CD14-positive monocyte (primary cell): ENCODE data around the gene BAZ2B. TPM values are rescaled to one million over a fixed set of nuclear protein-coding genes. Genes with fewer than 3 reads are reported as not detected.
A peak's percentile ranks its signal among the peaks of the same experiment; 100 is the strongest.

Experiments
- DNase-seq, 3 donors: peaks; one replicate each; pipeline ENCODE4 v3.0.0-alpha.2; 2011 to 2022
- H2AFZ ChIP-seq: 2 replicates; pipeline ENCODE4 v1.6.0; 2012; ENCODE audit warnings: mild to moderate bottlenecking, low read depth, low read length, inconsistent platforms; ENCODE audit not compliant: insufficient read depth, poor library complexity, severe bottlenecking
- H3K27ac ChIP-seq, 2 donors: 1 replicate in 1 of 2; 2 replicates in 1 of 2; pipeline ENCODE4 v1.5.1; 2012 to 2013; ENCODE audit warnings: low read length in 2 of 2, control low read depth in 1 of 2, inconsistent platforms in 1 of 2, low read depth in 1 of 2, mild to moderate bottlenecking in 1 of 2
- H3K27me3 ChIP-seq, 2 donors: one replicate each; pipeline versions ENCODE4 v1.6.0 to v1.6.1; 2011 to 2013; ENCODE audit warnings: low read length in 2 of 2; ENCODE audit not compliant: control insufficient read depth in 2 of 2, insufficient read depth in 2 of 2
- H3K36me3 ChIP-seq, 2 donors: replicated peaks in 1 of 2; 1 replicate in 1 of 2; 2 replicates in 1 of 2; pipeline versions ENCODE4 v1.5.1 to v1.6.1; 2012 to 2013; ENCODE audit warnings: low read length in 2 of 2, control low read depth in 1 of 2, inconsistent platforms in 1 of 2, mild to moderate bottlenecking in 1 of 2; ENCODE audit not compliant: insufficient read depth in 2 of 2, control insufficient read depth in 1 of 2
- H3K4me1 ChIP-seq, 2 donors: 1 replicate in 1 of 2; 2 replicates in 1 of 2; pipeline versions ENCODE4 v1.5.1 to v1.6.1; 2012 to 2013; ENCODE audit warnings: low read length in 2 of 2, control low read depth in 1 of 2, inconsistent platforms in 1 of 2, mild to moderate bottlenecking in 1 of 2, moderate library complexity in 1 of 2; ENCODE audit not compliant: insufficient read depth in 2 of 2, control insufficient read depth in 1 of 2
- H3K4me2 ChIP-seq: replicated peaks from 2 replicates; pipeline ENCODE3; 2012; ENCODE audit warnings: low read length, moderate library complexity, mild to moderate bottlenecking; ENCODE audit not compliant: poor library complexity, severe bottlenecking; ENCODE audit errors: extremely low read depth
- H3K4me3 ChIP-seq, 3 experiments: fragments of 200-600 bp in 1 of 3; sonication (generic) in 1 of 3; replicated peaks in 1 of 3; 1 replicate in 2 of 3; 2 replicates in 1 of 3; pipeline ENCODE4 v1.5.1; 2011 to 2013; ENCODE audit warnings: low read length in 3 of 3, mild to moderate bottlenecking in 3 of 3, control low read depth in 2 of 3, low read depth in 2 of 3, inconsistent platforms in 1 of 3, moderate library complexity in 1 of 3
- H3K79me2 ChIP-seq: 2 replicates; pipeline ENCODE4 v1.6.0; 2012; ENCODE audit warnings: mild to moderate bottlenecking, control low read depth, inconsistent platforms, low read length, moderate library complexity; ENCODE audit not compliant: insufficient read depth
- H3K9ac ChIP-seq: 2 replicates; pipeline ENCODE4 v1.6.0; 2017; ENCODE audit warnings: low read length, mild to moderate bottlenecking; ENCODE audit not compliant: insufficient read depth, poor library complexity, severe bottlenecking
- H3K9me3 ChIP-seq, 2 donors: replicated peaks in 1 of 2; 1 replicate in 1 of 2; 2 replicates in 1 of 2; pipeline versions ENCODE4 v1.5.1 to v1.6.1; 2012 to 2013; ENCODE audit warnings: low read length in 2 of 2, control low read depth in 1 of 2; ENCODE audit not compliant: control insufficient read depth in 1 of 2, insufficient read depth in 1 of 2
- H4K20me1 ChIP-seq: 2 replicates; pipeline ENCODE4 v1.6.0; 2012; ENCODE audit warnings: mild to moderate bottlenecking, low read length, control low read depth, moderate library complexity; ENCODE audit not compliant: insufficient read depth
- H3K27ac Mint-ChIP-seq, 7 donors: one replicate each; pipeline ENCODE4 v1.8.0; 2020; ENCODE audit warnings: mild to moderate bottlenecking in 7 of 7, mixed read lengths in 7 of 7, moderate library complexity in 6 of 7, inconsistent platforms in 2 of 7
- H3K27me3 Mint-ChIP-seq, 3 donors: one replicate each; pipeline ENCODE4 v1.8.0; 2021 to 2022; ENCODE audit warnings: low read depth in 3 of 3, mild to moderate bottlenecking in 3 of 3, mixed read lengths in 3 of 3, moderate library complexity in 3 of 3, inconsistent platforms in 1 of 3
- H3K36me3 Mint-ChIP-seq, 2 donors: one replicate each; pipeline ENCODE4 v1.8.0; 2020; ENCODE audit warnings: mixed read lengths in 2 of 2, inconsistent platforms in 1 of 2, mild to moderate bottlenecking in 1 of 2
- H3K4me1 Mint-ChIP-seq: one replicate; pipeline ENCODE4 v1.8.0; 2020; ENCODE audit warnings: mild to moderate bottlenecking, mixed read lengths
- H3K4me3 Mint-ChIP-seq, 2 donors: one replicate each; pipeline ENCODE4 v1.8.0; 2020; ENCODE audit warnings: mild to moderate bottlenecking in 2 of 2, mixed read lengths in 2 of 2, moderate library complexity in 1 of 2
- H3K9me3 Mint-ChIP-seq, 7 donors: one replicate each; pipeline ENCODE4 v1.8.0; 2020 to 2022; ENCODE audit warnings: mixed read lengths in 7 of 7, mild to moderate bottlenecking in 6 of 7, moderate library complexity in 6 of 7, inconsistent platforms in 2 of 7
- WGBS: methylation state at CpG from one replicate; pipeline ENCODE4 v1.1.5; 2013; ENCODE audit warnings: missing lambda C conversion rate; ENCODE audit not compliant: insufficient coverage; 5-methylcytosine and 5-hydroxymethylcytosine counted together
- intact Hi-C, 2 donors: fragments of 100-400 bp; cut with micrococcal nuclease; formaldehyde crosslinking; loops; one replicate each; pipeline versions ENCODE4 v1.15.0 to v1.15.1; 2023
- polyA plus RNA-seq, 3 donors: library from polyadenylated mRNA; depleted of rRNA in 1 of 3; unstranded in 2 of 3; stranded (reverse) in 1 of 3; fragments of 300-500 nt in 2 of 3; fragments of >200 nt in 1 of 3; fragmentation: Illumina TruSeq in 2 of 3; gene quantifications; 1 replicate in 2 of 3; 2 replicates in 1 of 3; pipeline ENCODE4 v1.2.3, GENCODE V29; 2012 to 2021
- TF ChIP-seq, protein P1 (sequence below): fragments of 200-600 bp; IDR thresholded peaks from one replicate; pipeline ENCODE4 v1.8.0; 2022; ENCODE audit warnings: antibody characterized with exemption, mild to moderate bottlenecking

The BAZ2B gene
- polyA plus RNA-seq, 3 donors = 12.9 to 34.2 (median 31.6) TPM

DNA sequence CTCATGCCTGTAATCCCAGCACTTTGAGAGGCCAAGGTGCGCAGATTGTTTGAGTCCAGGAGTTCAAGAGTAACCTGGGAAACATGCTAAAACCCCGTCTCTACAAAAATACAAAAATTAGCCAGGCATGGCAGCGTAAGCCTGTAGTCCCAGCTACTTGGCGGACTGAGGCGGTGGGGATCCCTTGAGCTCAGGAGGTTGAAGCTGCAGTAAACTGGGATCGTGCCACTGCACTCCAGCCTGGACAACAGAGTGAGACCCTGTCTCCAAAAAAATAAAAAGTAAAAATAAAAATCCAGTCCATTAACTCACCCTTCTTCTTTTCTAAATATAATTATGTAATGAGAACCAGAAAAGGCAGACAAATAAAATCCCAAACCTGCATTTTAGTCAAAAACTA, 8.2 kb downstream of the BAZ2B start:
- H3K27ac Mint-ChIP-seq = peak overlapping the region in 1 of 7 donors; percentile 20
- H3K27ac ChIP-seq = no peak overlapping the region
- peaks cover 67% of the 10 kb centered on the region for H4K20me1 ChIP-seq
- H3K4me1 Mint-ChIP-seq = peaks cover 35% of the 10 kb centered on the region
- H3K27me3 Mint-ChIP-seq = no peaks in the 10 kb centered on the region
- peaks cover 3 to 11% of the 10 kb centered on the region in 2 donors for H3K4me1 ChIP-seq
- intact Hi-C loops = no loop called here
- H3K9me3 ChIP-seq = no peaks in the 10 kb centered on the region
- peaks cover 6 to 24% of the 10 kb centered on the region in 2 donors for H3K36me3 Mint-ChIP-seq
- WGBS = 98% methylated on average over 5 of the region's 6 CpGs
- TF ChIP-seq, protein P1, sequence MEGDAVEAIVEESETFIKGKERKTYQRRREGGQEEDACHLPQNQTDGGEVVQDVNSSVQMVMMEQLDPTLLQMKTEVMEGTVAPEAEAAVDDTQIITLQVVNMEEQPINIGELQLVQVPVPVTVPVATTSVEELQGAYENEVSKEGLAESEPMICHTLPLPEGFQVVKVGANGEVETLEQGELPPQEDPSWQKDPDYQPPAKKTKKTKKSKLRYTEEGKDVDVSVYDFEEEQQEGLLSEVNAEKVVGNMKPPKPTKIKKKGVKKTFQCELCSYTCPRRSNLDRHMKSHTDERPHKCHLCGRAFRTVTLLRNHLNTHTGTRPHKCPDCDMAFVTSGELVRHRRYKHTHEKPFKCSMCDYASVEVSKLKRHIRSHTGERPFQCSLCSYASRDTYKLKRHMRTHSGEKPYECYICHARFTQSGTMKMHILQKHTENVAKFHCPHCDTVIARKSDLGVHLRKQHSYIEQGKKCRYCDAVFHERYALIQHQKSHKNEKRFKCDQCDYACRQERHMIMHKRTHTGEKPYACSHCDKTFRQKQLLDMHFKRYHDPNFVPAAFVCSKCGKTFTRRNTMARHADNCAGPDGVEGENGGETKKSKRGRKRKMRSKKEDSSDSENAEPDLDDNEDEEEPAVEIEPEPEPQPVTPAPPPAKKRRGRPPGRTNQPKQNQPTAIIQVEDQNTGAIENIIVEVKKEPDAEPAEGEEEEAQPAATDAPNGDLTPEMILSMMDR = no peak
- H3K27me3 ChIP-seq = no peaks in the 10 kb centered on the region
- no peak overlapping the region for H3K9ac ChIP-seq
- no peak overlapping the region for H3K4me3 ChIP-seq
- peaks cover 97% of the 10 kb centered on the region for H3K79me2 ChIP-seq
- no peak for DNase-seq
- H3K4me2 ChIP-seq = no peak overlapping the region
- H3K9me3 Mint-ChIP-seq = no peaks in the 10 kb centered on the region
- no peak overlapping the region for H3K4me3 Mint-ChIP-seq
- H2AFZ ChIP-seq = no peak overlapping the region
- H3K36me3 ChIP-seq = no peaks in the 10 kb centered on the region

DNA sequence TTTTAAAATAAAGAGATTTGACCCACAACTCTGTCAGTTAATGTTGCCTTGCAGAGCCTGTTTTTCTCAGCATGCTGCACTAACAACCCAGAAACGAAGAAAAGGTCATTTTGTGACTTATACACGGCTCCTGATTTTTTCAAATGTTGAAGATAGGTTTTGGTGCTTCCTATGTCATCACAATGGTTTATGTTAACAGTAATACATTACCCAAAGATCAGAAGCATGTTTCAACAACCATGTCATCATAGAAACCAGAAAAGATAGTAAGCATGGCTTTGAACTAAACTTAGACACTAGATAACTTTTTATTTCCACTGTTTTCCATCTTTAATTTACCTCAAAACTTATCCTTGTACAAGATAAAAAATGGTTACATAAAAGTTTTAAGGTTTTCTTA, 10.1 kb downstream of the BAZ2B start:
- no CpG with 5 or more reads among the region's 2 CpGs for WGBS

More for the DNA sequence above, 10.1 kb downstream of the BAZ2B start:
- no peaks in the 10 kb centered on the region for H3K27me3 Mint-ChIP-seq
- Histone ChIP-seq H3K79me2 (peaks cover 96% of the 10 kb centered on the region), H3K36me3 (no peaks in the 10 kb centered on the region), H3K9ac (no peak overlapping the region), H3K4me2 (no peak overlapping the region), H3K4me3 (no peak overlapping the region), H2AFZ (no peak overlapping the region), H3K4me1 (peaks cover 0 to 5% of the 10 kb centered on the region in 2 donors), H3K27ac (peak overlapping the region in 1 of 2 donors; percentile 25), H3K9me3 (no peaks in the 10 kb centered on the region), H3K27me3 (no peaks in the 10 kb centered on the region), H4K20me1 (peaks cover 85% of the 10 kb centered on the region)
- no peaks in the 10 kb centered on the region for H3K9me3 Mint-ChIP-seq
- H3K4me3 Mint-ChIP-seq = no peak overlapping the region
- intact Hi-C loops = no loop called here
- peaks cover 4 to 24% of the 10 kb centered on the region in 2 donors for H3K36me3 Mint-ChIP-seq
- peak overlapping the region in 4 of 7 donors; percentile 6 to 69 (median 50) for H3K27ac Mint-ChIP-seq
- TF ChIP-seq, protein P1 = no peak
- H3K4me1 Mint-ChIP-seq = peaks cover 30% of the 10 kb centered on the region
- DNase-seq = no peak
